ENCODE measurements around the gene MYH13. TPM values are rescaled to one million over a fixed set of nuclear protein-coding genes. Genes with fewer than 3 reads are reported as not detected.

Gene MYH13
- total and polyA plus RNA-seq, 9 of the 15 experiments (the other 6 are each of a cell fraction or from before 2014, with no cell fraction given) = 0.01 TPM; not detected in 8

DNA sequence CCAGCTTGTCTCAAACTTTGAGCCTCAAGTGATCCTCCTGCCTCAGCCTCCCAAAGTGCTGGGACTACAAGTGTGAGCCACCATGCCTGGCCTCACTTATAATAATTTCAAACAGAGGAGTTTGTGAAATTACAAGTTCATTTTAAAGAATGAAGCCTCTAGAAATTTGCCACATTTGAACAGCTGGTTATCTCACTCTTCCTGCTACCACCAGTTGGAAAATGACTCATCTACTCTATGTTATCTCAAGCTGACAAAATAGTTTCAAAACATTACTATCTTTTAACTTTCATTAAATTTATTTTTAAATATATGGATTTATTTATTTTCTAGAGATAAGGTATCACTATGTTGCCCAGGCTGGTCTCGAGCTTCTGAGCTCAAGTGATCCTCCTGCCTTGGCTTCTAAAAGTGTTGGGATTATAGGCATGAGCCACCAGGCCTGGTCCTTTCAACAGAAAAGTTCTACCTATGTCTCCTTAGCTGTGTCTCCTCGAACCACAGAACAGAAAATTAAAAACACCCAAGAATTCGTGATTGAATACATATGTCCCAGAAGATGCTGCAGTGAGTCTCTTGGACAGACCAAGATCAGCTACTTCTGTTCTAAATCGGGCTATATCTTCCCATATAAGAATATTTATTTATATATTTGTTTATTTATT, 47.6 kb downstream of the MYH13 start:
- DNase-seq (ENCODE audit: extremely low read depth in 1 of 4, low spot score in 3 of 4) (no peak), ATAC-seq (no peak), FAIRE-seq (no peak)
- Histone ChIP-seq H3K27me3 (ENCODE audit: control insufficient read depth in 2 of 2, insufficient read depth in 2 of 2, low read length in 2 of 2) (no peaks in the 10 kb centered on the region), H4K20me1 (replicated peaks; ENCODE audit: control insufficient read depth, insufficient read depth, low read length) (no peaks in the 10 kb centered on the region), H2AFZ (ENCODE audit: low read depth, low read length) (no peak overlapping the region), H3K9ac (ENCODE audit: insufficient read depth in 1 of 2, low read depth in 2 of 2, low read length in 2 of 2) (no peak overlapping the region), H3K4me2 (ENCODE audit: insufficient read depth, low read length) (no peak overlapping the region), H3K9me3 (replicated peaks; ENCODE audit: control insufficient read depth, insufficient read depth, low read depth, low read length) (no peaks in the 10 kb centered on the region), H3K27ac (ENCODE audit: extremely low read depth, low read depth, low read length) (peak overlapping the region; percentile 52; the same call in 1 of the 3 replicates), H3K36me3 (ENCODE audit: control insufficient read depth, insufficient read depth, low read length) (no peaks in the 10 kb centered on the region), H3K79me2 (ENCODE audit: control insufficient read depth, insufficient read depth, low read length) (no peaks in the 10 kb centered on the region), H3K9me1 (ENCODE audit: control insufficient read depth, insufficient read depth, low read length) (no peaks in the 10 kb centered on the region), H3K4me1 (replicated peaks in 1 of 2; ENCODE audit: control insufficient read depth in 2 of 2, insufficient read depth in 2 of 2, low read length in 2 of 2) (peaks cover 0 to 2% of the 10 kb centered on the region in 2 experiments; a peak in 2 of 5 replicates), H3K4me3 (no peak overlapping the region)
- 0% methylated on average over 4 of the region's 4 CpGs for WGBS (ENCODE audit: insufficient coverage, low coverage, missing lambda C conversion rate)
- ChIA-PET CTCF (ENCODE audit: low intra/inter-chr PET ratio) (no interaction called here), POLR2A (interaction anchor here (1.2 kb wide), 1 partner anchor 10 kb away, joined by 3 read pairs; no protein-coding TSS in a partner anchor)
- no TSS peak for BruUV-seq (replicated peaks)
- intact Hi-C loops (cut with micrococcal nuclease) = no loop called here
- in situ Hi-C loops (cut with MboI) = loop anchor here (10.0 kb wide), 1 partner anchor 290 kb away; no protein-coding TSS in a partner anchor
- TF ChIP-seq MEF2D (tag; conservative IDR thresholded peaks at IDR 0.05; ENCODE audit: low read depth) (no peak), SNRNP70 (optimal IDR thresholded peaks at IDR 0.05; ENCODE audit: low read depth, low read length) (no peak), ARID1B (IDR thresholded peaks at IDR 0.05) (peak; percentile 75; the same call in 1 of the 2 replicates), FOSL1 (tag; conservative IDR thresholded peaks at IDR 0.05) (peak; percentile 88), DPF2 (IDR thresholded peaks at IDR 0.05) (0 out of 2 replicates have a peak, but pooled peaks have one; percentile 43), TEAD4 (IDR thresholded peaks at IDR 0.05; ENCODE audit: low read length) (peak; percentile 40; the same call in 1 of the 2 replicates), TEAD4 (CRISPR knock-in tag; IDR thresholded peaks at IDR 0.05; ENCODE audit: borderline replicate concordance) (no peak), KDM1A (IDR thresholded peaks at IDR 0.05) (no peak), HMGXB4 (CRISPR knock-in tag; IDR thresholded peaks at IDR 0.05) (no peak), TAL1 (IDR thresholded peaks at IDR 0.05) (peak; percentile 48), CBFA2T3 (IDR thresholded peaks at IDR 0.05) (peak; percentile 63), EP300 (IDR thresholded peaks at IDR 0.05; ENCODE audit: low read length) (peak; percentile 33; the same call in 1 of the 2 replicates), ZBTB1 (CRISPR knock-in tag; IDR thresholded peaks at IDR 0.05; ENCODE audit: borderline replicate concordance, low read depth) (no peak), XRCC4 (IDR thresholded peaks at IDR 0.05; ENCODE audit: extremely low read depth, insufficient read depth, insufficient read length) (no peak), ATF3 (IDR thresholded peaks at IDR 0.05) (peak; percentile 69), ATF3 (CRISPR knock-in tag; conservative IDR thresholded peaks at IDR 0.05) (no peak), JUND (IDR thresholded peaks at IDR 0.05; ENCODE audit: borderline replicate concordance, low read depth, low read length) (peak; percentile 77), JUND (tag; IDR thresholded peaks at IDR 0.05; ENCODE audit: borderline replicate concordance, low read depth, low read length) (peak; percentile 73; the same call in 1 of the 3 replicates), CAMTA2 (CRISPR knock-in tag; conservative IDR thresholded peaks at IDR 0.05) (no peak), TCF3 (CRISPR knock-in tag; IDR thresholded peaks at IDR 0.05) (0 out of 2 replicates have a peak, but pooled peaks have one; percentile 18), MYBL2 (IDR thresholded peaks at IDR 0.05; ENCODE audit: low read depth) (no peak), MYBL2 (CRISPR knock-in tag; IDR thresholded peaks at IDR 0.05; ENCODE audit: borderline replicate concordance) (no peak), SMARCA4 (IDR thresholded peaks at IDR 0.05) (peak; percentile 42; the same call in 1 of the 2 replicates), MTA2 (IDR thresholded peaks at IDR 0.05; ENCODE audit: low read depth) (0 out of 2 replicates have a peak, but pooled peaks have one; percentile 14)
